ENCODE measurements around the gene LRRC8D.

GRCh38 chr1:89807503-89807902 is 13.3 kb upstream of the LRRC8D start:
- TF ChIP-seq POLR2A (IDR thresholded peaks at IDR 0.05) (no peak), CTCF (IDR thresholded peaks at IDR 0.05) (no peak)

All from lower leg skin (tissue), 3 donors.